ENCODE measurements around the gene ABCA6. TPM values are rescaled to one million over a fixed set of nuclear protein-coding genes. Genes with fewer than 3 reads are reported as not detected.
A peak's percentile ranks its signal among the peaks of the same experiment; 100 is the strongest.

Gene ABCA6
- total and polyA plus RNA-seq, 12 donors: 5.4 to 45.4 (median 15.4) TPM

DNA sequence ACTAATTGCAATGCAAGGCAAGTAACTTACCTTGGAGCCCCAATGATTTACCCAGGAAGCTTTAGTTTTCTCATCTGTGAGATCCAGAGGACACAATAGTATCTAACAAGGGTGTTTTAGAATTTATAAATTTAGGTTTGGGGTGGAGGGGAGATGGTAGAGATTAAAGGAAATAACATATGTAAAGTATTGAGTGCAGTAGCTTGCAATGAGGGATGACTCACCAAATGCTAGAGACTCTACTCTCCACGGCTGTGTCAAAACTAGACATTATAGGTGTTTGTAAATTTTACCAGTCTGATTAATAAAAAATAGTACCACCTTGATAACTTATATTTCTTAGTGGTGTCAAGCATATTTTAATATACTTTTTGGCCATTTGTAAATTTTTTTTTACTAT lies 77.2 kb downstream of the ABCA6 start:
- intact Hi-C loops (cut with DNase I): no loop called here
- peaks cover 0 to 22% of the 10 kb centered on the region in 2 donors for H3K4me1 ChIP-seq (replicated peaks in 1 of 2)
- no peak overlapping the region for H3K4me3 ChIP-seq

DNA sequence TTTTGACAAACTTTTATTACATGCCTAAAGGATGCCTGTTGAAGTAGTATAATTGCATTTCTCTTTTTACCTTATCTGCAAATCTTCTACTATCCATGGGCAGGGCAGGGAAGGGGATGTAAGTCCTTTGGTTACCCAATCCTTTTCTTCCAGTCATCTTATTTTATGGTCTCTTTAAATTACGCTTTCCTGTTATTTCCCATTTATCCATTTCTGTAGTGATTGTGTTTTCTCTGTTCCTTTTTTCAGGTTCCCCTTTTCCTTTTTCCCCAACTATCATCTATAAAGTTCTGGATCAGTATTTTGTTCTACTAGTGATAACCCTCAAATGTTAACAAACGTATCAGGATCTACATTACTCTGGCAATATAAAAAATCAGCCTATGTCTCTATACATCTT lies 77.7 kb downstream of the ABCA6 start:
- intact Hi-C loops (cut with DNase I): no loop called here
- Histone ChIP-seq H3K4me1 (replicated peaks in 1 of 2) (peaks cover 0 to 22% of the 10 kb centered on the region in 2 donors), H3K9me3 (replicated peaks in 1 of 3) (no peaks in the 10 kb centered on the region), H3K4me3 (no peak overlapping the region), H3K36me3 (replicated peaks in 1 of 2) (no peaks in the 10 kb centered on the region), H3K27me3 (no peaks in the 10 kb centered on the region), H3K27ac (peak overlapping the region in 1 of 5 donors; percentile 15)
- TF ChIP-seq, protein P1, sequence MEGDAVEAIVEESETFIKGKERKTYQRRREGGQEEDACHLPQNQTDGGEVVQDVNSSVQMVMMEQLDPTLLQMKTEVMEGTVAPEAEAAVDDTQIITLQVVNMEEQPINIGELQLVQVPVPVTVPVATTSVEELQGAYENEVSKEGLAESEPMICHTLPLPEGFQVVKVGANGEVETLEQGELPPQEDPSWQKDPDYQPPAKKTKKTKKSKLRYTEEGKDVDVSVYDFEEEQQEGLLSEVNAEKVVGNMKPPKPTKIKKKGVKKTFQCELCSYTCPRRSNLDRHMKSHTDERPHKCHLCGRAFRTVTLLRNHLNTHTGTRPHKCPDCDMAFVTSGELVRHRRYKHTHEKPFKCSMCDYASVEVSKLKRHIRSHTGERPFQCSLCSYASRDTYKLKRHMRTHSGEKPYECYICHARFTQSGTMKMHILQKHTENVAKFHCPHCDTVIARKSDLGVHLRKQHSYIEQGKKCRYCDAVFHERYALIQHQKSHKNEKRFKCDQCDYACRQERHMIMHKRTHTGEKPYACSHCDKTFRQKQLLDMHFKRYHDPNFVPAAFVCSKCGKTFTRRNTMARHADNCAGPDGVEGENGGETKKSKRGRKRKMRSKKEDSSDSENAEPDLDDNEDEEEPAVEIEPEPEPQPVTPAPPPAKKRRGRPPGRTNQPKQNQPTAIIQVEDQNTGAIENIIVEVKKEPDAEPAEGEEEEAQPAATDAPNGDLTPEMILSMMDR (IDR thresholded peaks at IDR 0.05): no peak
- TF ChIP-seq POLR2A (IDR thresholded peaks at IDR 0.05): no peak
- DNase-seq: no peak
- 75 to 89% (median 79%) methylated on average over 2 of the region's 2 CpGs for WGBS, 4 donors

More for the DNA sequence above, 77.2 kb downstream of the ABCA6 start:
- TF ChIP-seq, protein P1 (IDR thresholded peaks at IDR 0.05): no peak
- WGBS, 4 donors: 75 to 92% (median 86%) methylated on average over 1 of the region's 1 CpG
- Histone ChIP-seq H3K27ac (no peak overlapping the region), H3K36me3 (replicated peaks in 1 of 2) (no peaks in the 10 kb centered on the region), H3K27me3 (no peaks in the 10 kb centered on the region), H3K9me3 (replicated peaks in 1 of 3) (no peaks in the 10 kb centered on the region)
- no peak for DNase-seq

DNA sequence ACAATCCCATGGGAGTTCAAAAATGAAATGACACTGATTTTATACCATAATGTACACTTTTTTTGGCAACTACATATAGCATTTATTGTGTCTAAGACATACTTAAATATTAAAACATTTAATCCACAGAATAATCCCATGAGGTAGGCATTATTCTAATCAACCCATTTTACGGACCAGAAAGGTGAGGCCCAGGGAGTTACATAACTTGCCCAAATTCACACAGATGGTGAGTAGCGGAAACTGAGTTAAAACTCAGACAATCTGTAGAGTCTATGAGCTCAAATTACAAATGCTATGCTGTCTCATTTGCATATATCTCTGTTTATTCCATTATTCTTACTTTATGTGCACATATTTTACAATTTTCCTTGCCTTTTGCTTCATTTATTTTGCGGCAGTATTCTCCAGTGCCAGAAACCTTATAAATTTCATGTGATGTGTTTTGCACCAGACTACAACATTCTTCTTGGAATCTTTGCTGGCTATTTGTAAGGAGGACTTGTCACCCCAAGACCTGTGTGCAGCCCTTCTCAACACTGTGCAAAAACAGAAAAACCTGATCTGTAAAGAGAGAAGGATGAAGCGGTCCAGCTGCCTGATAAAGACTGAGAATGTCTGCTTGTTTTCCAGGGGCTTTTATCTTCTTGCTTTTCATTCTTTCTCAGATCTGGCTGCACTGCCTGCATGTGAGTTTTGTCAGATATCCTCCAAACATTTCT lies 78.7 kb downstream of the ABCA6 start:
- intact Hi-C loops (cut with DNase I): no loop called here
- Histone ChIP-seq H3K27ac (peak overlapping the region in 1 of 5 donors; percentile 15), H3K36me3 (replicated peaks in 1 of 2) (no peaks in the 10 kb centered on the region), H3K4me3 (no peak overlapping the region), H3K9me3 (replicated peaks in 1 of 3) (no peaks in the 10 kb centered on the region), H3K27me3 (no peaks in the 10 kb centered on the region), H3K4me1 (replicated peaks in 1 of 2) (peaks cover 0 to 22% of the 10 kb centered on the region in 2 donors)
- TF ChIP-seq POLR2A (IDR thresholded peaks at IDR 0.05): no peak
- TF ChIP-seq, protein P1 (IDR thresholded peaks at IDR 0.05): no peak
- DNase-seq: no peak
- WGBS, 4 donors: 79 to 89% (median 87%) methylated on average over 4 of the region's 4 CpGs

DNA sequence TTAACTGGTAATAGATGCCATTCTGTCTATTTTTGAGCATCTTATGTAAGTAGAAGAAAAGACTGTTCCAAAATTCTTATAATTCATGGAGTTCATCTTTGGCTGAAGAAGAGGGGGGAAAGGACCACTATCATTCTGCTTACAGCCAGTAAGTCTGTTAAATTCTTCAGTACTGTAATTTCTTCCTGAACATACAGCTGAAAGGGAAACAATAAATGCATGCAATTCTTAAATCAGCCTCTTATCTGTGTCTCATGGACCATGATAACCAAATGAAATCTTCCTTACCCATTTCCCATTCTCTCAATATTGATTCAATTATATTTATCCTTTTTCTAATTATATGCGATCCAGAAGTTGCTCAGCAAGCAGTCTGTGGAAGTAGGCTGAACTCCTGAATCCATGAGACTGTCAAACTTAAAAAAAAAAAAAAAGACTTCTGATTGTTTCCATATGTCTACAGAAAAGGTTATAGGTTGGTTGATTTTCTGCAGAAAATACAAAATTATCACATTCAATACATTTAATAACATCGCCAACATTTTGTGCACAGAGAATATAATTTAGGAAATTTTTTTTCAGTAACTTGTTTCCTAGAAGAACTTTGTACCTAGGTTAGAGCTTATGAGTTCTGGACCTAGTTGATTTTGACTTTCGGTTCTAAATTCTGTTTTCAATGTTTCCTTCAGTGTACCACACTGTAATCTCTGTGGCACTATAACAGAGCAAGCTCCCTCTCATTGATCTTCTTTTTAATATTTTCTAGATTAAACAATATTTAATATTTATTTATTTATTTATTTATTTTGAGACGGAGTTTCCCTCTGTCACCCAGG lies 79.8 kb downstream of the ABCA6 start:
- H3K27me3 ChIP-seq: no peaks in the 10 kb centered on the region
- TF ChIP-seq POLR2A (IDR thresholded peaks at IDR 0.05): no peak
- TF ChIP-seq, protein P1 (IDR thresholded peaks at IDR 0.05): no peak
- peaks cover 0 to 22% of the 10 kb centered on the region in 2 donors for H3K4me1 ChIP-seq (replicated peaks in 1 of 2)
- intact Hi-C loops (cut with DNase I): no loop called here
- H3K9me3 ChIP-seq (replicated peaks in 1 of 3): no peaks in the 10 kb centered on the region
- WGBS, 4 donors: 86 to 92% (median 88%) methylated on average over 4 of the region's 4 CpGs
- H3K4me3 ChIP-seq: no peak overlapping the region
- no peak overlapping the region for H3K27ac ChIP-seq
- H3K36me3 ChIP-seq (replicated peaks in 1 of 2): no peaks in the 10 kb centered on the region
- DNase-seq: no peak
